ENCODE results near the gene DST. TPM values are rescaled to one million over a fixed set of nuclear protein-coding genes. Genes with fewer than 3 reads are reported as not detected.

The DST gene
- total and polyA plus RNA-seq, 2 of the 4 experiments (the other 2 are of a cell fraction): 97.7 to 452 TPM

DNA sequence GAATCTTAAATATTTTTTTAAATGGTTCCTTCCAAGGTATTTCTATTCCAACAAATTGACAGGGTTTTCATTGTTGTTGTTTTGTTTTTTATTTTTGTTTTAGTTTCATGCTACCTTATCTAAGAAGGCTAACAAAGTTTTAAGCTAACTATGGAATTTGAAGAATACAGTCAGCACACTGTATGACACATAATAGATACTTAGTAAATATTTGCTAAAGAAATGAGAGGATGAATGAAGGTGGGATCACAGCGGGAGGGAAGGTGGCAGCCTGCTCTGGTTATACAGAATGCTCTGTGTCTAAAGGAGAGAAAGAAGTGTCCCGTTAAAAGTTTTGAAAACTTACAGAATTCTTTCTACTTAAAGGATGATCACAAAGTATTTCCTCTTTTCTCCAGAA is 43.7 kb upstream of the DST start:
- Histone ChIP-seq H3K4me2 (ENCODE audit: low read depth, low read length) (no peak overlapping the region), H2AK9ac (replicated peaks; ENCODE audit: low read depth, low read length, poor library complexity) (no peak overlapping the region), H3K36me3 (ENCODE audit: control insufficient read depth, insufficient read depth, low read length) (peaks cover 5% of the 10 kb centered on the region), H3K9ac (ENCODE audit: low read depth, low read length) (no peak overlapping the region), H3K27ac (ENCODE audit: insufficient read depth, low read length) (no peak overlapping the region; the same call in 1 of the 2 replicates), H3K27me3 (ENCODE audit: control insufficient read depth, insufficient read depth, low read length) (no peaks in the 10 kb centered on the region), H2BK120ac (ENCODE audit: low read depth, low read length) (no peak overlapping the region), H2AFZ (replicated peaks; ENCODE audit: low read length, poor library complexity) (no peak overlapping the region), H3K4me3 (ENCODE audit: insufficient read depth, low read depth, low read length) (no peak overlapping the region), H3K4ac (ENCODE audit: low read depth, low read length) (no peak overlapping the region), H4K8ac (ENCODE audit: low read depth in 2 of 2, low read length in 2 of 2) (no peak overlapping the region), H2BK5ac (ENCODE audit: low read depth, low read length, poor library complexity, severe bottlenecking) (no peak overlapping the region), H2BK20ac (ENCODE audit: low read depth, low read length) (no peak overlapping the region), H3K79me1 (ENCODE audit: low read depth in 1 of 2, low read length in 2 of 2) (peaks cover 33 to 74% of the 10 kb centered on the region in 2 experiments), H3K56ac (ENCODE audit: extremely low read depth, insufficient read depth, low read length) (no peak overlapping the region), H4K20me1 (ENCODE audit: insufficient read depth, low read length) (peaks cover 10% of the 10 kb centered on the region; the same call in 1 of the 2 replicates), H3K23ac (ENCODE audit: low read depth, low read length) (no peak overlapping the region), H3K9me3 (ENCODE audit: control insufficient read depth, insufficient read depth, low read length) (no peaks in the 10 kb centered on the region), H3K18ac (ENCODE audit: low read depth, low read length) (no peak overlapping the region), H4K5ac (ENCODE audit: low read depth, low read length) (no peak overlapping the region), H3K9me1 (ENCODE audit: insufficient read depth, low read length) (peaks cover 11% of the 10 kb centered on the region), H3K4me1 (ENCODE audit: control insufficient read depth, insufficient read depth, low read length) (peaks cover 19% of the 10 kb centered on the region), H4K91ac (ENCODE audit: insufficient read depth, low read depth, low read length) (no peak overlapping the region), H2BK15ac (ENCODE audit: low read depth, low read length) (no peak overlapping the region), H2AK5ac (ENCODE audit: low read depth, low read length) (no peak overlapping the region), H3K14ac (replicated peaks; ENCODE audit: low read depth, low read length) (no peak overlapping the region)
- BruUV-seq (replicated peaks): no TSS peak
- ATAC-seq (ENCODE audit: low read depth) (no peak), DNase-seq (no peak)
- WGBS, 2 experiments (ENCODE audit: extremely low coverage in 2 of 2, insufficient read length in 1 of 2): no CpG with 5 or more reads among the region's 2 CpGs
- ChIA-PET POLR2A (ENCODE audit: unreplicated experiment) (interaction anchor here (1.1 kb wide), 1 partner anchor 44 kb away, joined by 4 read pairs; the partner anchor contains the start of gene DST), CTCF (no interaction called here)
- dilution Hi-C loops (cut with HindIII; ENCODE audit: low sequenced_read_pairs, unreplicated experiment): no loop called here
- TF ChIP-seq NFE2L2 (IDR thresholded peaks at IDR 0.05; ENCODE audit: low read depth, low read length) (no peak), RCOR1 (IDR thresholded peaks at IDR 0.05; ENCODE audit: insufficient replicate concordance, low read length) (no peak), BHLHE40 (IDR thresholded peaks at IDR 0.05; ENCODE audit: low read depth, low read length) (no peak), FOS (IDR thresholded peaks at IDR 0.05; ENCODE audit: low read depth, low read length) (no peak), RAD21 (IDR thresholded peaks at IDR 0.05; ENCODE audit: low read length) (no peak), MAZ (IDR thresholded peaks at IDR 0.05; ENCODE audit: borderline replicate concordance, low read depth, low read length) (no peak)
- TF ChIP-seq, protein P1, sequence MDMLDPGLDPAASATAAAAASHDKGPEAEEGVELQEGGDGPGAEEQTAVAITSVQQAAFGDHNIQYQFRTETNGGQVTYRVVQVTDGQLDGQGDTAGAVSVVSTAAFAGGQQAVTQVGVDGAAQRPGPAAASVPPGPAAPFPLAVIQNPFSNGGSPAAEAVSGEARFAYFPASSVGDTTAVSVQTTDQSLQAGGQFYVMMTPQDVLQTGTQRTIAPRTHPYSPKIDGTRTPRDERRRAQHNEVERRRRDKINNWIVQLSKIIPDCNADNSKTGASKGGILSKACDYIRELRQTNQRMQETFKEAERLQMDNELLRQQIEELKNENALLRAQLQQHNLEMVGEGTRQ (IDR thresholded peaks at IDR 0.05; ENCODE audit: low read depth, low read length): no peak
- TF ChIP-seq, protein P2, sequence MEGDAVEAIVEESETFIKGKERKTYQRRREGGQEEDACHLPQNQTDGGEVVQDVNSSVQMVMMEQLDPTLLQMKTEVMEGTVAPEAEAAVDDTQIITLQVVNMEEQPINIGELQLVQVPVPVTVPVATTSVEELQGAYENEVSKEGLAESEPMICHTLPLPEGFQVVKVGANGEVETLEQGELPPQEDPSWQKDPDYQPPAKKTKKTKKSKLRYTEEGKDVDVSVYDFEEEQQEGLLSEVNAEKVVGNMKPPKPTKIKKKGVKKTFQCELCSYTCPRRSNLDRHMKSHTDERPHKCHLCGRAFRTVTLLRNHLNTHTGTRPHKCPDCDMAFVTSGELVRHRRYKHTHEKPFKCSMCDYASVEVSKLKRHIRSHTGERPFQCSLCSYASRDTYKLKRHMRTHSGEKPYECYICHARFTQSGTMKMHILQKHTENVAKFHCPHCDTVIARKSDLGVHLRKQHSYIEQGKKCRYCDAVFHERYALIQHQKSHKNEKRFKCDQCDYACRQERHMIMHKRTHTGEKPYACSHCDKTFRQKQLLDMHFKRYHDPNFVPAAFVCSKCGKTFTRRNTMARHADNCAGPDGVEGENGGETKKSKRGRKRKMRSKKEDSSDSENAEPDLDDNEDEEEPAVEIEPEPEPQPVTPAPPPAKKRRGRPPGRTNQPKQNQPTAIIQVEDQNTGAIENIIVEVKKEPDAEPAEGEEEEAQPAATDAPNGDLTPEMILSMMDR (conservative IDR thresholded peaks at IDR 0.05; ENCODE audit: low read depth, low read length): no peak
- intact Hi-C loops (cut with micrococcal nuclease): no loop called here
- in situ Hi-C loops (cut with MboI; ENCODE audit: low sequenced_read_pairs): no loop called here
